Measurements from ENCODE around the gene OTOG. TPM values are rescaled to one million over a fixed set of nuclear protein-coding genes. Genes with fewer than 3 reads are reported as not detected.

The OTOG gene
- total RNA-seq, 1 experiment from 2014 or later = not detected

DNA sequence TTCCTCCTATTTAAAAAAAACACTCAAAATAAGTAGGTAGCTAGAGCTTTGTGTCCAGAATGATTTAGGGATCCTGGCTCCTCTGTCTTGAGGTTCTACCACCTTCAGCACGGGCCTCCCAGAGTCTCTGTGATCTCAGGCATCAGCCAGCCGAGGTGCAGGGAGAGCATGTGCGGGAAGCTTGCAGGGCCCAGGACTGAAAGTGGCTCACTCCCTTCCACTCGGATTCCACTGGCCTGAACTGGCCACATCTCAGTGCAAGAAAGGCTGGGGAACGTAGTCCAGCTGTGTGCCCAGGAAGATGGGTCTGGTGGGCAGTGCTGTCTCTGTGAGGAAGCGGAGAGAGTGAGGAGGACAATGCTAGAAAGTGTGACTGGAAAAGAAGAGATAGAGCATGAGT, 104.0 kb downstream of the OTOG start:
- no peak overlapping the region for H2AFZ ChIP-seq (ENCODE audit: low read length)
- H3K9me2 ChIP-seq (replicated peaks; ENCODE audit: low read length) = no peaks in the 10 kb centered on the region
- BruUV-seq (replicated peaks) = no TSS peak
- TF ChIP-seq, protein P1, sequence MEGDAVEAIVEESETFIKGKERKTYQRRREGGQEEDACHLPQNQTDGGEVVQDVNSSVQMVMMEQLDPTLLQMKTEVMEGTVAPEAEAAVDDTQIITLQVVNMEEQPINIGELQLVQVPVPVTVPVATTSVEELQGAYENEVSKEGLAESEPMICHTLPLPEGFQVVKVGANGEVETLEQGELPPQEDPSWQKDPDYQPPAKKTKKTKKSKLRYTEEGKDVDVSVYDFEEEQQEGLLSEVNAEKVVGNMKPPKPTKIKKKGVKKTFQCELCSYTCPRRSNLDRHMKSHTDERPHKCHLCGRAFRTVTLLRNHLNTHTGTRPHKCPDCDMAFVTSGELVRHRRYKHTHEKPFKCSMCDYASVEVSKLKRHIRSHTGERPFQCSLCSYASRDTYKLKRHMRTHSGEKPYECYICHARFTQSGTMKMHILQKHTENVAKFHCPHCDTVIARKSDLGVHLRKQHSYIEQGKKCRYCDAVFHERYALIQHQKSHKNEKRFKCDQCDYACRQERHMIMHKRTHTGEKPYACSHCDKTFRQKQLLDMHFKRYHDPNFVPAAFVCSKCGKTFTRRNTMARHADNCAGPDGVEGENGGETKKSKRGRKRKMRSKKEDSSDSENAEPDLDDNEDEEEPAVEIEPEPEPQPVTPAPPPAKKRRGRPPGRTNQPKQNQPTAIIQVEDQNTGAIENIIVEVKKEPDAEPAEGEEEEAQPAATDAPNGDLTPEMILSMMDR (conservative IDR thresholded peaks at IDR 0.05; ENCODE audit: low read depth, low read length) = no peak
- TF ChIP-seq EZH2 (IDR thresholded peaks at IDR 0.05; ENCODE audit: low read length, unreplicated experiment) = no peak
- TF ChIP-seq EZH2phosphoT487 (IDR thresholded peaks at IDR 0.05; ENCODE audit: borderline replicate concordance, low read length) = no peak
- H3K79me2 ChIP-seq (ENCODE audit: low read length) = no peaks in the 10 kb centered on the region
- intact Hi-C loops (cut with micrococcal nuclease) = no loop called here
- POLR2A ChIA-PET (ENCODE audit: unreplicated experiment) = no interaction called here
- H3K27me3 ChIP-seq (ENCODE audit: low read length) = peaks cover 7% of the 10 kb centered on the region; the same call in 1 of the 2 replicates
- H3F3A ChIP-seq (ENCODE audit: low read length, unreplicated experiment) = no peaks in the 10 kb centered on the region
- no peak overlapping the region for H3K9ac ChIP-seq (ENCODE audit: low read length)
- H3K27ac ChIP-seq (ENCODE audit: low read length) = no peak overlapping the region
- H3K4me1 ChIP-seq (ENCODE audit: insufficient read depth, low read length) = peaks cover 11% of the 10 kb centered on the region; the same call in 1 of the 2 replicates
- DNase-seq = no peak
- no peaks in the 10 kb centered on the region for H4K20me1 ChIP-seq (ENCODE audit: low read length)
- ATAC-seq = no peak
- H3K4me3 ChIP-seq (ENCODE audit: low read length) = no peak overlapping the region
- no peaks in the 10 kb centered on the region for H3K36me3 ChIP-seq (ENCODE audit: low read depth, low read length)
- H3K9me3 ChIP-seq (ENCODE audit: low read length) = no peaks in the 10 kb centered on the region; the same call in 1 of the 2 replicates
- H3K4me2 ChIP-seq (ENCODE audit: low read length) = no peak overlapping the region
- CTCF ChIA-PET = no interaction called here

DNA sequence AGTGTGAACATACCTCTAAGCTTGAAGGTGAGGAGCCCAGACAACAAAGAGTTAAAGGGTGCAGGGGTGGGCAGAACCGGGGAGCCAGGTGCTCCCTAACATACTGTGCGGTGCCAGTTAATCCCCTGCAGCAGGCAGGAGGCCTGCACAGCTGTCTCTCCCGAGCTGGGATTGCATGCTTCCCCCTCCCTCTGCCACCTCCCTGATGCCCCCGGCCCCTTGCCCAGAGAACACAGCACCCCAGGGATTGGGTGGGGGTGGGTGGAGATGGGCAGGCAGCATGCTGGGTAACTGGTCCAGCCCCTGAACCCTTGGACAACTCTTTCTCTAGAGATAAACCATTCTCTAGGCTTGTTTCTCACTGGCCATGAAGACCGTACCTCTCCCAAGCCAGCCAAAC, 104.6 kb downstream of the OTOG start:
- H3K27ac ChIP-seq (ENCODE audit: low read length) = no peak overlapping the region
- peaks cover 11% of the 10 kb centered on the region; the same call in 1 of the 2 replicates for H3K4me1 ChIP-seq (ENCODE audit: insufficient read depth, low read length)
- ChIA-PET POLR2A (ENCODE audit: unreplicated experiment) (no interaction called here), CTCF (no interaction called here)
- H3K79me2 ChIP-seq (ENCODE audit: low read length) = no peaks in the 10 kb centered on the region
- no peak overlapping the region for H3K4me3 ChIP-seq (ENCODE audit: low read length)
- no peak for DNase-seq
- H3K9me2 ChIP-seq (replicated peaks; ENCODE audit: low read length) = no peaks in the 10 kb centered on the region
- H3K4me2 ChIP-seq (ENCODE audit: low read length) = no peak overlapping the region
- no peaks in the 10 kb centered on the region for H3F3A ChIP-seq (ENCODE audit: low read length, unreplicated experiment)
- BruUV-seq (replicated peaks) = no TSS peak
- intact Hi-C loops (cut with micrococcal nuclease) = no loop called here
- TF ChIP-seq EZH2phosphoT487 (IDR thresholded peaks at IDR 0.05; ENCODE audit: borderline replicate concordance, low read length) (no peak), EZH2 (IDR thresholded peaks at IDR 0.05; ENCODE audit: low read length, unreplicated experiment) (no peak)
- TF ChIP-seq, protein P1 (conservative IDR thresholded peaks at IDR 0.05; ENCODE audit: low read depth, low read length) = no peak
- H3K36me3 ChIP-seq (ENCODE audit: low read depth, low read length) = no peaks in the 10 kb centered on the region
- no peaks in the 10 kb centered on the region; the same call in 1 of the 2 replicates for H3K9me3 ChIP-seq (ENCODE audit: low read length)
- peaks cover 7% of the 10 kb centered on the region; the same call in 1 of the 2 replicates for H3K27me3 ChIP-seq (ENCODE audit: low read length)
- no peak for ATAC-seq
- no peak overlapping the region for H3K9ac ChIP-seq (ENCODE audit: low read length)
- no peak overlapping the region for H2AFZ ChIP-seq (ENCODE audit: low read length)
- H4K20me1 ChIP-seq (ENCODE audit: low read length) = no peaks in the 10 kb centered on the region

DNA sequence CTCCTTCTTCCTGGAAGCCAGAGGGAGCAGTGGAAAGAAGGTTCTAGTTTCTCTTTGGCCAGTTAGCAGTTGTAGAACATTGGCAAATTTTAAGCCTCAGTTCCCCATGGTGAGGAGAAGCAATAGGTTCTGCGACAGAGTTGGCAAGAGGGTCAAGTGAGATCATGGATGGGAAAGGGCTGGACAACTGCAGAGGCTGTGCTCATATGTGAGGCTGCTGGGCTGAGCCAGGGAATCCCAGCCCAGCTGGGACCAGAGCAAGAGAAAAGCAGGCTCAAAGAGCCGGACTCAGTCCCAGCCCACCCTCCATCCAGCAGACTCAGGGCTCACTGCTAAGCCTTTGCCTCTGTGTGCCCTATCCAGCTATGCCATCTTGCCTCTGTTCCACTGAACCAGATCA, 105.5 kb downstream of the OTOG start:
- no peaks in the 10 kb centered on the region; the same call in 1 of the 2 replicates for H3K9me3 ChIP-seq (ENCODE audit: low read length)
- H3K4me1 ChIP-seq (ENCODE audit: insufficient read depth, low read length) = peaks cover 11% of the 10 kb centered on the region; the same call in 1 of the 2 replicates
- H3K27ac ChIP-seq (ENCODE audit: low read length) = no peak overlapping the region
- no peak for TF ChIP-seq EZH2 (IDR thresholded peaks at IDR 0.05; ENCODE audit: low read length, unreplicated experiment)
- no peak for TF ChIP-seq EZH2phosphoT487 (IDR thresholded peaks at IDR 0.05; ENCODE audit: borderline replicate concordance, low read length)
- TF ChIP-seq, protein P1 (conservative IDR thresholded peaks at IDR 0.05; ENCODE audit: low read depth, low read length) = no peak
- no peaks in the 10 kb centered on the region for H4K20me1 ChIP-seq (ENCODE audit: low read length)
- ATAC-seq (no peak), DNase-seq (no peak)
- no peaks in the 10 kb centered on the region for H3F3A ChIP-seq (ENCODE audit: low read length, unreplicated experiment)
- no peaks in the 10 kb centered on the region for H3K79me2 ChIP-seq (ENCODE audit: low read length)
- H3K27me3 ChIP-seq (ENCODE audit: low read length) = peaks cover 7% of the 10 kb centered on the region; the same call in 1 of the 2 replicates
- CTCF ChIA-PET = no interaction called here
- no TSS peak for BruUV-seq (replicated peaks)
- intact Hi-C loops (cut with micrococcal nuclease) = no loop called here
- no peaks in the 10 kb centered on the region for H3K36me3 ChIP-seq (ENCODE audit: low read depth, low read length)
- no peak overlapping the region for H3K4me2 ChIP-seq (ENCODE audit: low read length)
- H3K9ac ChIP-seq (ENCODE audit: low read length) = no peak overlapping the region
- POLR2A ChIA-PET (ENCODE audit: unreplicated experiment) = interaction anchor here (0.6 kb wide), 1 partner anchor 876 kb away, joined by 4 read pairs; no protein-coding TSS in a partner anchor
- H2AFZ ChIP-seq (ENCODE audit: low read length) = no peak overlapping the region
- no peak overlapping the region for H3K4me3 ChIP-seq (ENCODE audit: low read length)
- H3K9me2 ChIP-seq (replicated peaks; ENCODE audit: low read length) = no peaks in the 10 kb centered on the region
